ENCODE results near the gene HTR6.
"Not testable (repeated sequence)": the region's sequence is repeated elsewhere in the genome, so short reads cannot be mapped to it uniquely, and the experiment has no call there.

The HTR6 gene

DNA sequence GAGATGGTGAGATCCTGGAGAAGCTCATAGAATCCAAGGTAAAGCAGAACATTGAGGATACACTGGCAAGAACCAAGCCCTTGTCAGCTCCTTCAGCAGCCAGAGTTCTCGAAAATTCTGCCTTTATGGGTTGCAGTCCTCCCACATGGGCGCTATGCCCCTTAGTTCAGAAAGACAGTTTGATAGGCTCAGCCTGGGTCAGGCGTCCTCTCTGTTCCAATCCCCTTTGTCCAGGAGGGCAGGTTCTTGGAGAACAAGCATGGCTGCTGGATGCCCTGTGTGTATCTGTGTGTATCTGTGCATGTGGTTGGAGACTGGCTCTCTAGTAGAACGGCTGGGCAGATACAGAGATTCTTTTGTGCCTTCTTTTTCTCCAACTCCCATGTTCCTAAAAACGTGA, 28.6 kb upstream of the HTR6 start:
- DNase-seq (ENCODE audit: insufficient read length, low spot score), result no peak
- TF ChIP-seq POLR2AphosphoS5 (IDR thresholded peaks at IDR 0.05; ENCODE audit: low read depth, low read length) (no peak), POU2F2 (IDR thresholded peaks at IDR 0.05; ENCODE audit: low read depth, low read length) (no peak), TAF1 (IDR thresholded peaks at IDR 0.05; ENCODE audit: low read depth, low read length) (no peak)
- no peak for FAIRE-seq

DNA sequence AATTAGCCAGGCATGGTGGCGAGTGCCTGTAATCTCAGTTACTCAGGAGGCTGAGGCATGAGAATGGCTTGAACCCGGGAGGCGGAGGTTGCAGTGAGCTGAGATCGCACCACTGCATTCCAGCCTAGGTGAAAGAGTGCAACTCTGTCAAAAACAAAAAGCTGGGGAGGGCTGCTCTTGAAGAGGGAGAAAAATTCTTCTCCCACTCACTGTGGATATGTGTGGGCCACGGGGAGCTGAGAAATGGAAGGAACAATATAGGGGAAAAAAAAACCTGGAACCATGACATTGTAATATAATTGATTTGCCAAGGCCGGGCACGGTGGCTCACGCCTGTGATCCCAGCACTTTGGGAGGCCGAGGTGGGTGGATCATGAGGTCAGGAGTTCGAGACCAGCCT, 27.9 kb upstream of the HTR6 start:
- not testable (repeated sequence) for FAIRE-seq

DNA sequence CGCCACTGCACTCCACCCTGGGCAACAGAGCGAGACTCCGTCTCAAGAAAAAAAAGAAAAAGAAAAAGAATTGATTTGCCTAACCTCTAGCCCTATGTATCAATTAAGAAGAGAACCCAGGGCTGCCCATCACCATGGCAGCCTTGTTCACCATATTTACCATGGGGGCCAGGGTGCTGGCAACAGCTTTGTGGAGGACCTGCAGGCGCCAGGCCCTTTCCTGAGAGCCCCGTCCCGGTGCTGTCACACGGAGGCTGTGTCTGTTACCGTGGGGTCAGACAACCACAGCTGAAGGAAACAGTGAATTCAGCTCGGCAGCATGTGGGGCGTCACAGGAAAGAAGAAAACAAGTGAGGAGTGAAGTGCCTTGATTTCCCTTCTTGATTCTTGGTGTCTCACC, 27.1 kb upstream of the HTR6 start:
- DNase-seq (ENCODE audit: insufficient read length, low spot score) (no peak), FAIRE-seq (no peak)
- TF ChIP-seq POU2F2 (IDR thresholded peaks at IDR 0.05; ENCODE audit: low read depth, low read length) (no peak), POLR2AphosphoS5 (IDR thresholded peaks at IDR 0.05; ENCODE audit: low read depth, low read length) (no peak), SPI1 (IDR thresholded peaks at IDR 0.05; ENCODE audit: low read depth, low read length) (no peak), POLR2A (IDR thresholded peaks at IDR 0.05; ENCODE audit: low read depth, low read length) (no peak), PAX5 (IDR thresholded peaks at IDR 0.05; ENCODE audit: insufficient read depth, low read length, severe bottlenecking) (no peak), TAF1 (IDR thresholded peaks at IDR 0.05; ENCODE audit: low read depth, low read length) (no peak)

More for the DNA sequence above, 27.9 kb upstream of the HTR6 start:
- DNase-seq (ENCODE audit: insufficient read length, low spot score), result not testable (repeated sequence)

DNA sequence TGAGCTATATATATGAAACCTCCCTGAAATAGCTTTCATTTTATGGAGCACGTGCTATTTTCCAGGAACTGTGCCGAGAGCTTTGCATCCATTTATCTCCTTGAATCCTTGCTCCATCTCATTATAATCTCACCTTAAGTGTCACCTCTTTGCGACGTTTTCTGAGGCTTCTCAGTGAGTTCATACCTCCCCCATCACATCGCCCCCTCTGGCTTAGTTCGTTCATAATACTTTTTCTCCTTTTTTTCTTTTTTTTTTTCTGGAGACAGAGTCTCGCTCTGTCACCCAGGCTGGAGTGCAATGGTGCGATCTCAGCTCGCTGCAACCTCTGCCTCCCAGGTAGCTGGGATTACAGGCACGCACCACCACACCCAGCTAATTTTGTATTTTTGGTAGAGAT, 25.4 kb upstream of the HTR6 start:
- not testable (repeated sequence) for FAIRE-seq

DNA sequence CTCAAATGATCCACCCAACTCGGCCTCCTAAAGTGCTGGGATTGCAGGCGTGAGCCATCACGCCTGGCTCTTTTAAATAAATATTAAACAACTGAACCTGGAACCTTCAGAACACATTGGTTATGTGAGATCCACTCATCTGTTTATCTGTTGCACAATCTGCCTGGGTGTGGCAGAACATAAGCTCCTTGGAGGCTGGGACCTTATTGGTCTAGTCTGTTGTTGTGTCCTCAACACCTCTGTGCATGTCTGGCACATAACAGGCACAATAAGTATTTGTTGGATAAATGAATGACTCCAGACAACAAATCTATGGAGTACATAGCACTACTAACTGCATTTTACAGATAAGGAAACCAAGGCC, 24.7 kb upstream of the HTR6 start:
- no peak for FAIRE-seq
- no peak for DNase-seq (ENCODE audit: insufficient read length, low spot score)
- TF ChIP-seq POU2F2 (IDR thresholded peaks at IDR 0.05; ENCODE audit: low read depth, low read length), result no peak
- TF ChIP-seq POLR2A (IDR thresholded peaks at IDR 0.05; ENCODE audit: low read depth, low read length), result no peak
- TF ChIP-seq TAF1 (IDR thresholded peaks at IDR 0.05; ENCODE audit: low read depth, low read length), result no peak
- no peak for TF ChIP-seq SPI1 (IDR thresholded peaks at IDR 0.05; ENCODE audit: low read depth, low read length)
- no peak for TF ChIP-seq POLR2AphosphoS5 (IDR thresholded peaks at IDR 0.05; ENCODE audit: low read depth, low read length)
- no peak for TF ChIP-seq PAX5 (IDR thresholded peaks at IDR 0.05; ENCODE audit: insufficient read depth, low read length, severe bottlenecking)

More for the DNA sequence above, 25.4 kb upstream of the HTR6 start:
- DNase-seq (ENCODE audit: insufficient read length, low spot score), result not testable (repeated sequence)

DNA sequence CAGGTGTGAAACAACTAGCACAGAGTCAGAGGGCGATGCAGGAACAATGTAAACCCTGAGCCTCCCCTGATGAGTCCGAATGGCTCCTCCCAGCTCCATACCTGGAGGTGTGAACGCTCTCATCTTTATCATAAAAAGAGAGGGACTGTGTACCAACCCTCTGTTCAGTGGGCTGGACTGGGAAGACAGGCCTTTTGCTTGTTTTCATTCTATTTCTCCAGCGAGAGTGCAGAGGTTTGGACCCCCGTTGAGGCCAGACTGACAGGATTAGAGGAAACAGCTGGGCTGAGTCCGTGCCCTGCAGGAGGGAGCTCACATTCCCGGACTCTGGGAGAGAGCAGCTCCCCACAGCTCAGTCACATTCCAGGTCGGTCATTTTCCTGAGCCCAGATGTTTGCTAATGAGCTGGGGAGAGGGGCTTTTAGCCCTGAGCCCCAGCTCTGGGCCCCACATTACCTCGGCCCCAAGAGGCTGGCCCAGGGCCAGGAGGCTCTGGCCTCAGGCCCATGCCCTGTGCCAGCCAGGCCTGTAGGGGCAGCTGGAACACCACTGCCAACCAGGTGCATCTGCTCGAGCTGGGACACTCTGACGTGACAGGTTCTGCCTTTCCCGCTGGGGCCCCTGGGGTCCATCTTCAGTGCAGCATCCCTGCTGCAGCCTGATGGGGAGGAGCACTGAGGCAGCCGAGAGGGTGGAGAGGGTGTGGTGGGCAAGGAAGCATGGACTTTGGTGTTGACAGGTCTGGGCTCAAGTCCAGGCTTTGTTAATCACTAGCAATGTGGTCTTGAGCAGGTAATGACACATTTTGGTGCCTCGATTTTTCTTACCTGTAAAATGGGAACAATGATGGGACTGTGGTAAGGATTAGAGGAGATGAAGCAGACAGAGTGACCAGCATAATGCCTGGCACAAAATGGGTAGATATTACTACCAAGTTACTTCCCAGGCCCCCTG, 24.0 kb upstream of the HTR6 start:
- DNase-seq (ENCODE audit: insufficient read length, low spot score) (no peak), FAIRE-seq (no peak)
- no peak for TF ChIP-seq PAX5 (IDR thresholded peaks at IDR 0.05; ENCODE audit: insufficient read depth, low read length, severe bottlenecking)
- TF ChIP-seq POU2F2 (IDR thresholded peaks at IDR 0.05; ENCODE audit: low read depth, low read length), result no peak
- no peak for TF ChIP-seq POLR2AphosphoS5 (IDR thresholded peaks at IDR 0.05; ENCODE audit: low read depth, low read length)
- no peak for TF ChIP-seq SPI1 (IDR thresholded peaks at IDR 0.05; ENCODE audit: low read depth, low read length)
- no peak for TF ChIP-seq POLR2A (IDR thresholded peaks at IDR 0.05; ENCODE audit: low read depth, low read length)
- TF ChIP-seq TAF1 (IDR thresholded peaks at IDR 0.05; ENCODE audit: low read depth, low read length), result no peak

DNA sequence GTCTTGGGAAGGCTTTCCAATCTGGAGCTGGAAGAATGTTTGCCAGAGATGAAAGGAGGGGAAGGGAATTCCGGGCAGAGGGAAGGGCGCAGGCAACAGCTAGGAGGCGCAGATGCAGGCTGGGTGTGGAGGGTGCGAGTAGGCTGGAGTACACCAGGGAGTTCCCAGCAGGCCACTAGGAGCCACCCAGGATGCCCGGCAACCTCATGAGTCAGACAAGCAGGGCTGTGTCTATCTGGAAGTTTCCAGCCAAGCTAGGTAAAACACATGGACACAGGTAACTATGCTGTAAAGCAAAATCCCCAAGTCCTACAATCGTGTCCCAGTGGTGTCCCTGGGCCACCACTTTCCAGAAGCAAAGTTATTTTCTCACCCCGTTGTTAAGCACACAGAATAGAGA, 21.6 kb upstream of the HTR6 start:
- no peak for FAIRE-seq
- TF ChIP-seq POLR2A (IDR thresholded peaks at IDR 0.05; ENCODE audit: low read depth, low read length), result no peak
- TF ChIP-seq SPI1 (IDR thresholded peaks at IDR 0.05; ENCODE audit: low read depth, low read length), result no peak
- DNase-seq (ENCODE audit: insufficient read length, low spot score), result no peak

DNA sequence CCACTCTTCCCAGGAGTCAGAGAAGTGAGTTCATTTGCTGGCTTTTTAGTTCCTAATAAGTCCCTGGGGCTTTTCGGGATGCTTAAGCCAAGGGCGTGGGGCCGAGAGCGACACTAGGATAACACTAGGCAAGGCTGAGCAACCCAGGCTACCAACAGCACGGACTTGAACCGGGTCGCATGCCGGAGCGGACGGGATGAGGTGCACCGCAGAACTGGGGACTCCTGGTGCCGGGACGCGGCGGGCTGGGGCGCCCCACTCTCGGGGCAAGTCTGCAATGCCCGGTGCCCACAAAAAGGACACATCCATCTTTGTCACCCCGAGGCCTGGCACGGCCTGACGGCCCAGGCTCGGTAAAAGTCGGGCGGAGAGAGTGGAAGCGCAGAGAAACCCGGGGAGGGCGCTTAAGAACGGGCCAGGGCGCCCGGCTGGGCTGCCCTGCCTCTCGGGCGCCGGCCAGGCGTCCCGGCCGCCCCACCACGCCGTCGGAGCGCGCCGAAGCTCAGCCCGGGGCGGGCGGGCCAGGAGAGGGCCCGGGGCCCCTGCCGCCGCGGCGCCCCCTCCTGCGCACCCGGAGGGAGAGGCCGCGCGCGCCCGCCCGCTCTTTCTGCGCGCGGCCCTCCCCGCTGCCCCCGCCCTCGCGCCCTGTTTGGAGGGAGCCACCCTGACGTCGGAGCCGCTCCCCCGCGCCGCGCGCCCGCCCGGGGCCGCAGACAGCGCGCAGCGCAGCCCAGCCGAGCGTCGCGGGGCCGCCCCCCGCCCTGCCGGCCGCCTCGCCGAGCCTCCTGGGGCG, 20.9 kb upstream of the HTR6 start, which contains the start of gene NBL1:
Gene NBL1, plus strand, starts transcription at position 710 of the 793 bp plus-strand sequence. CDS start 10,720 bp downstream, outside the sequence.
- no peak for TF ChIP-seq SPI1 (IDR thresholded peaks at IDR 0.05; ENCODE audit: low read depth, low read length)
- TF ChIP-seq POLR2AphosphoS5 (IDR thresholded peaks at IDR 0.05; ENCODE audit: low read depth, low read length), result no peak
- TF ChIP-seq PAX5 (IDR thresholded peaks at IDR 0.05; ENCODE audit: insufficient read depth, low read length, severe bottlenecking), result no peak
- TF ChIP-seq TAF1 (IDR thresholded peaks at IDR 0.05; ENCODE audit: low read depth, low read length), result no peak
- no peak for TF ChIP-seq POLR2A (IDR thresholded peaks at IDR 0.05; ENCODE audit: low read depth, low read length)
- peak; percentile 72 for FAIRE-seq
- peak; percentile 67 for DNase-seq (ENCODE audit: insufficient read length, low spot score)

DNA sequence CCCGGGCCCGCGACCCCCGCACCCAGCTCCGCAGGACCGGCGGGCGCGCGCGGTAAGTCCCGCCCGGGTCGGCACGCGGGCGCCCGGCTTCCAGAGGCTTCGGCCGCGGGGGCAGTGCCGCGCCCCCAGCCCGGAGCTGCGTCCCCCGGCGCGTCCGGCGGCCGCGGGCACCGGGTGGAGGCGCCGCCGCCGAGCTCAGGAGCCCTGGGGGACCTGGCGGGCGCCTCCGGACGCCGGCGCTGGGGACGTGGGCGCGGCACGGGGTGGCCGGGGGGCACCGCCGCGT, 20.3 kb upstream of the HTR6 start:
- TF ChIP-seq SPI1 (IDR thresholded peaks at IDR 0.05; ENCODE audit: low read depth, low read length), result no peak
- no peak for TF ChIP-seq POU2F2 (IDR thresholded peaks at IDR 0.05; ENCODE audit: low read depth, low read length)
- TF ChIP-seq POLR2AphosphoS5 (IDR thresholded peaks at IDR 0.05; ENCODE audit: low read depth, low read length), result no peak
- TF ChIP-seq POLR2A (IDR thresholded peaks at IDR 0.05; ENCODE audit: low read depth, low read length), result no peak
- TF ChIP-seq PAX5 (IDR thresholded peaks at IDR 0.05; ENCODE audit: insufficient read depth, low read length, severe bottlenecking), result no peak
- no peak for TF ChIP-seq TAF1 (IDR thresholded peaks at IDR 0.05; ENCODE audit: low read depth, low read length)
- FAIRE-seq (no peak), DNase-seq (ENCODE audit: insufficient read length, low spot score) (peak; percentile 53)

DNA sequence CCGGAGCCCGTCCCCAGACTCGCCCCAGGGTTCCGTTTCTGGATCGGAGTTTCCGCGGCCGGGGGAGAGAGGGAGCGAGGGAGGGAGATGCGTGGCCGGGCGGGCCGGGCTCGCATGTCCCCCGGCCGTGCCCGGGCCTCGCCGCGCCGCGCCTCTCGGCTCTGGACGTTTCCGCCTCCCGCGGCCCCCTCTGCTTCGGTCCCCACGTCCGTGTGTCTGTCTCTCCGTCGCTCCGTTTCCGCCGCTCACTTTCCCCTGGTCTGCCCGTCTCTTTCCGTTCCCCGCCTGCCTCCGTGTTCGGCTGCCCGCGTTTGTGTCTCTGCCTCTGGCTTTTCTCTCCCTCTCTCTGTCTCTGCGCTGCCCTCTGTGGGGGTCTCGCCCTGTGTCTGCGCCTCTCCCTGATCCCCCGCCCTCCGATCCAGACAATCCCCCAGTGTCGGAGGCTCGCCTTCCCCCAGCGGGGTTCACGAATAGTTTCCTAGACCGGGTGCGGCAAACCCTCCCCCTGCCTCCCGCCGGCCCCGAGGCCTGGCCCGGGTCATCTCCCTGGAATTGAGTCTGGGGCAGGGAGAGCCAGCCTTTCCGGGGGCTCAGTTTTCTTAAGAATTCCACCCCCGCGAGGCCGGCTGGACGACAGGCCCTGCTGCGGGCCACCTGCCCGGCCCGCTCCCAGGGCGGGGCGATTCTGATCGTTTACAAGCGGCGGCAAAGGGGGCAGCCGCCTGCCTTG, 19.8 kb upstream of the HTR6 start:
- no peak for FAIRE-seq
- peak; percentile 76 for DNase-seq (ENCODE audit: insufficient read length, low spot score)
- TF ChIP-seq SPI1 (IDR thresholded peaks at IDR 0.05; ENCODE audit: low read depth, low read length) (no peak), POU2F2 (IDR thresholded peaks at IDR 0.05; ENCODE audit: low read depth, low read length) (no peak), POLR2A (IDR thresholded peaks at IDR 0.05; ENCODE audit: low read depth, low read length) (no peak)

Measured in GM12891 (cell line).